NB4 (cell line): ENCODE data around the gene FMN2.

Experiments used
- DNase-seq: peaks from one replicate; pipeline ENCODE4 v3.0.0; 2010; ENCODE audit warnings: low read depth
- H3K4me3 ChIP-seq: one replicate; pipeline ENCODE4 v1.5.1; 2011; ENCODE audit warnings: mild to moderate bottlenecking, low read depth, low read length, moderate library complexity
- MYC ChIP-seq: IDR thresholded peaks from 2 replicates; pipeline ENCODE4 v1.6.1; 2011; ENCODE audit warnings: low read depth, low read length
- POLR2A ChIP-seq: IDR thresholded peaks from 2 replicates; pipeline ENCODE4 v1.6.1; 2011; ENCODE audit warnings: mild to moderate bottlenecking; ENCODE audit not compliant: insufficient read length; ENCODE audit errors: extremely low read depth
- TF ChIP-seq, protein P1 (sequence below): IDR thresholded peaks from one replicate; pipeline ENCODE4 v1.5.1; 2012; ENCODE audit warnings: low read depth, low read length
- TF ChIP-seq, protein P2 (sequence below): IDR thresholded peaks from 2 replicates; pipeline ENCODE4 v1.6.1; 2011; ENCODE audit warnings: low read depth, low read length

The FMN2 gene

GRCh38 chr1:240091614-240092300, at the start of gene FMN2:
TSS of gene FMN2 (plus strand) at chr1:240091883. CDS start at chr1:240092110, 227 bp downstream.
- no peak within 1 kb of the TSS for H3K4me3 ChIP-seq
- DNase-seq = no peak

DNA sequence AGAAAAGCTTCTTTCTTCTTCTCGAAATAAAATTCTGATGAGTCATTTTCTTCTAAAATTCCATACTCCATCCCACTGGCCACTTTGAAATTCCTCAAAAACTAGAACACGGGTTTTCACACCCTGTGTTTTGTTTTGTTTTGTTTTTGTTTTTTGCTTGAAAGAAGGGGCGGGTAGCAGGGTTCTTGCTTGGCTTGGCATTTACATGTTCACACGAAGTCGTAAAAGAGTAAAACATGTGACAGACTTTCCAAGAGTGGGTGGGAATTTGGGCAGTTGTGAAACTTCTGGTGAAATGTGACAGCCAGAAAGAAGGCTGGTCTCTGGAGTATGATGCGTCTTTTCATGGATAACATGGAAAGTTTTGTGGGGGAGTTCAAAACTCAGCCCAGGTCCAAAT, 47.1 kb upstream of the FMN2 start:
- no peak for DNase-seq
- TF ChIP-seq MYC (no peak), POLR2A (no peak)
- TF ChIP-seq, protein P1, sequence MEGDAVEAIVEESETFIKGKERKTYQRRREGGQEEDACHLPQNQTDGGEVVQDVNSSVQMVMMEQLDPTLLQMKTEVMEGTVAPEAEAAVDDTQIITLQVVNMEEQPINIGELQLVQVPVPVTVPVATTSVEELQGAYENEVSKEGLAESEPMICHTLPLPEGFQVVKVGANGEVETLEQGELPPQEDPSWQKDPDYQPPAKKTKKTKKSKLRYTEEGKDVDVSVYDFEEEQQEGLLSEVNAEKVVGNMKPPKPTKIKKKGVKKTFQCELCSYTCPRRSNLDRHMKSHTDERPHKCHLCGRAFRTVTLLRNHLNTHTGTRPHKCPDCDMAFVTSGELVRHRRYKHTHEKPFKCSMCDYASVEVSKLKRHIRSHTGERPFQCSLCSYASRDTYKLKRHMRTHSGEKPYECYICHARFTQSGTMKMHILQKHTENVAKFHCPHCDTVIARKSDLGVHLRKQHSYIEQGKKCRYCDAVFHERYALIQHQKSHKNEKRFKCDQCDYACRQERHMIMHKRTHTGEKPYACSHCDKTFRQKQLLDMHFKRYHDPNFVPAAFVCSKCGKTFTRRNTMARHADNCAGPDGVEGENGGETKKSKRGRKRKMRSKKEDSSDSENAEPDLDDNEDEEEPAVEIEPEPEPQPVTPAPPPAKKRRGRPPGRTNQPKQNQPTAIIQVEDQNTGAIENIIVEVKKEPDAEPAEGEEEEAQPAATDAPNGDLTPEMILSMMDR = no peak
- TF ChIP-seq, protein P2, sequence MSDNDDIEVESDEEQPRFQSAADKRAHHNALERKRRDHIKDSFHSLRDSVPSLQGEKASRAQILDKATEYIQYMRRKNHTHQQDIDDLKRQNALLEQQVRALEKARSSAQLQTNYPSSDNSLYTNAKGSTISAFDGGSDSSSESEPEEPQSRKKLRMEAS = no peak
- no peak overlapping the region for H3K4me3 ChIP-seq

More at GRCh38 chr1:240091614-240092300, at the start of gene FMN2:
- TF ChIP-seq, protein P1 = no peak
- TF ChIP-seq, protein P2 = no peak
- TF ChIP-seq POLR2A (no peak), MYC (no peak)

- no peak for DNase-seq
- H3K4me3 ChIP-seq = no peak overlapping the region
- TF ChIP-seq, protein P1 = no peak
- TF ChIP-seq POLR2A (no peak), MYC (no peak)
- TF ChIP-seq, protein P2 = no peak
Observed at GRCh38 chr1:240046000-240046399, 45.7 kb upstream of the FMN2 start.

GRCh38 chr1:240054109-240054701, 37.5 kb upstream of the FMN2 start:
- TF ChIP-seq, protein P2 = no peak
- TF ChIP-seq MYC (no peak), POLR2A (no peak)
- TF ChIP-seq, protein P1 = no peak
- DNase-seq = no peak

DNA sequence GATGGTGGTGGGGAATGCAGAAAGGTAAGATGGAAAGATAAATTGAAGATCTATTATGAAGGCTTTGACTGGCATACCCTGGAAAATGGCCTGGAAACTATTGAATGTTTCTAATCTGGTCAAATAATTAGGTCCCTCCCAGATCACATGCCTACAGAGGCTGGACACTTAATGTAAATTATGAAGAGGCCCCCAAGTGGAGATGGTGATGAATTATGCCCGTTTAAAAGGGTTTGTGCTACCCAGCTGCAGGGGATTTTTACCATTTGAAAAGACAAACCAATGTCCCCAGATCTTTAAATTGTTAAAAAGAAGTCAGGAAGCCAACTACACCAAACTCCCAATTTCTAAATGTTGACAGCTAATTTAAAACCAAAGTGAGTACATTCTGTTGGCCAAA, 35.7 kb upstream of the FMN2 start:
- no peak for TF ChIP-seq MYC
- TF ChIP-seq, protein P2 = no peak
- TF ChIP-seq POLR2A = no peak
- TF ChIP-seq, protein P1 = no peak
- no peak overlapping the region for H3K4me3 ChIP-seq
- DNase-seq = no peak

More at GRCh38 chr1:240054109-240054701, 37.5 kb upstream of the FMN2 start:
- no peak overlapping the region for H3K4me3 ChIP-seq
